Endodermal cell (in vitro differentiated cells): ENCODE data around the gene PAMR1. TPM values are rescaled to one million over a fixed set of nuclear protein-coding genes. Genes with fewer than 3 reads are reported as not detected.

Source experiments
- DNase-seq: peaks from one replicate; pipeline ENCODE4 v3.0.0-alpha.2; 2017
- H3K27ac ChIP-seq: 2 replicates; pipeline ENCODE4 v1.5.1; 2013; ENCODE audit warnings: mild to moderate bottlenecking, low read depth, low read length, moderate library complexity
- H3K27me3 ChIP-seq: 2 replicates; pipeline ENCODE4 v1.6.1; 2013; ENCODE audit warnings: mild to moderate bottlenecking, low read length, moderate library complexity; ENCODE audit not compliant: insufficient read depth, control insufficient read depth, poor library complexity, severe bottlenecking
- H3K36me3 ChIP-seq: 2 replicates; pipeline ENCODE4 v1.7.0; 2013; ENCODE audit warnings: mild to moderate bottlenecking, low read length, moderate library complexity; ENCODE audit not compliant: control insufficient read depth, insufficient read depth
- H3K4me1 ChIP-seq: one replicate; pipeline ENCODE4 v1.7.0; 2013; ENCODE audit warnings: low read length; ENCODE audit not compliant: control insufficient read depth, insufficient read depth
- H3K4me3 ChIP-seq: 2 replicates; pipeline ENCODE4 v1.5.1; 2013; ENCODE audit warnings: mild to moderate bottlenecking, low read length, moderate library complexity
- H3K9ac ChIP-seq: 2 replicates; pipeline ENCODE4 v1.6.1; 2013; ENCODE audit warnings: mild to moderate bottlenecking, low read length, moderate library complexity; ENCODE audit not compliant: poor library complexity, severe bottlenecking; ENCODE audit errors: extremely low read depth
- H3K9me3 ChIP-seq: 2 replicates; pipeline ENCODE4 v1.6.1; 2013; ENCODE audit warnings: mild to moderate bottlenecking, low read length, moderate library complexity; ENCODE audit not compliant: control insufficient read depth
- H3K27ac Mint-ChIP-seq: 2 replicates; pipeline ENCODE4 v1.8.0; 2020; ENCODE audit warnings: mixed read lengths
- H3K27me3 Mint-ChIP-seq: 2 replicates; pipeline ENCODE4 v1.8.0; 2021; ENCODE audit warnings: mild to moderate bottlenecking, mixed read lengths; ENCODE audit not compliant: insufficient read depth
- H3K36me3 Mint-ChIP-seq: 2 replicates; pipeline ENCODE4 v1.8.0; 2020; ENCODE audit warnings: low read depth, mixed read lengths
- H3K4me1 Mint-ChIP-seq: 2 replicates; pipeline ENCODE4 v1.8.0; 2020; ENCODE audit warnings: mixed read lengths
- H3K4me3 Mint-ChIP-seq: 2 replicates; pipeline ENCODE4 v1.8.0; 2020; ENCODE audit warnings: mild to moderate bottlenecking, moderate library complexity, mixed read lengths
- H3K9me3 Mint-ChIP-seq: 2 replicates; pipeline ENCODE4 v1.8.0; 2020; ENCODE audit warnings: mild to moderate bottlenecking, mixed read lengths
- WGBS, 2 experiments: methylation state at CpG; one replicate each; pipeline versions ENCODE4 v1.1.5 to v1.1.7; 2013; ENCODE audit warnings: missing lambda C conversion rate in 2 of 2, mixed read lengths in 1 of 2; ENCODE audit not compliant: insufficient coverage in 1 of 2, insufficient read length in 1 of 2; 5-methylcytosine and 5-hydroxymethylcytosine counted together
- total RNA-seq, 2 donors: library from RNA; stranded (reverse); fragmentation: NEBNext Ultra II Directional in 1 of 2; extraction: Animal tissue kit (Norgen Biotek cat#: 25700) in 1 of 2; gene quantifications; 2 replicates in 1 of 2; 3 replicates in 1 of 2; pipeline ENCODE4 v1.2.1, GENCODE V29; 2021
- TF ChIP-seq, protein P1 (sequence below): fragments of 200-600 bp; sonication (generic); conservative IDR thresholded peaks from 2 replicates; pipeline ENCODE4 v1.5.0; 2021; ENCODE audit warnings: antibody characterized with exemption, mild to moderate bottlenecking

PAMR1 gene
- total RNA-seq, 2 donors from 2014 or later, result 55.3 to 79.0 TPM

- no peaks in the 10 kb centered on the region for H3K36me3 Mint-ChIP-seq
- no peaks in the 10 kb centered on the region for H3K27me3 ChIP-seq
- peaks cover 25% of the 10 kb centered on the region for H3K4me1 ChIP-seq
- H3K27me3 Mint-ChIP-seq, result no peaks in the 10 kb centered on the region
- H3K9me3 ChIP-seq, result no peaks in the 10 kb centered on the region
- DNase-seq, result no peak
- WGBS, 2 experiments, result 87% methylated on average over 2 of the region's 3 CpGs; no CpG with 5 or more reads in 1 of the 2 experiments
- TF ChIP-seq, protein P1, sequence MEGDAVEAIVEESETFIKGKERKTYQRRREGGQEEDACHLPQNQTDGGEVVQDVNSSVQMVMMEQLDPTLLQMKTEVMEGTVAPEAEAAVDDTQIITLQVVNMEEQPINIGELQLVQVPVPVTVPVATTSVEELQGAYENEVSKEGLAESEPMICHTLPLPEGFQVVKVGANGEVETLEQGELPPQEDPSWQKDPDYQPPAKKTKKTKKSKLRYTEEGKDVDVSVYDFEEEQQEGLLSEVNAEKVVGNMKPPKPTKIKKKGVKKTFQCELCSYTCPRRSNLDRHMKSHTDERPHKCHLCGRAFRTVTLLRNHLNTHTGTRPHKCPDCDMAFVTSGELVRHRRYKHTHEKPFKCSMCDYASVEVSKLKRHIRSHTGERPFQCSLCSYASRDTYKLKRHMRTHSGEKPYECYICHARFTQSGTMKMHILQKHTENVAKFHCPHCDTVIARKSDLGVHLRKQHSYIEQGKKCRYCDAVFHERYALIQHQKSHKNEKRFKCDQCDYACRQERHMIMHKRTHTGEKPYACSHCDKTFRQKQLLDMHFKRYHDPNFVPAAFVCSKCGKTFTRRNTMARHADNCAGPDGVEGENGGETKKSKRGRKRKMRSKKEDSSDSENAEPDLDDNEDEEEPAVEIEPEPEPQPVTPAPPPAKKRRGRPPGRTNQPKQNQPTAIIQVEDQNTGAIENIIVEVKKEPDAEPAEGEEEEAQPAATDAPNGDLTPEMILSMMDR, result no peak
- peaks cover 37% of the 10 kb centered on the region for H3K4me1 Mint-ChIP-seq
- no peaks in the 10 kb centered on the region for H3K9me3 Mint-ChIP-seq
- no peak overlapping the region for H3K4me3 Mint-ChIP-seq
- H3K27ac Mint-ChIP-seq, result no peak overlapping the region
- H3K27ac ChIP-seq, result no peak overlapping the region
- no peak overlapping the region for H3K4me3 ChIP-seq
- no peak overlapping the region for H3K9ac ChIP-seq
- no peaks in the 10 kb centered on the region for H3K36me3 ChIP-seq
Measured at GRCh38 chr11:35553021-35553420, 27.6 kb upstream of the PAMR1 start.

DNA sequence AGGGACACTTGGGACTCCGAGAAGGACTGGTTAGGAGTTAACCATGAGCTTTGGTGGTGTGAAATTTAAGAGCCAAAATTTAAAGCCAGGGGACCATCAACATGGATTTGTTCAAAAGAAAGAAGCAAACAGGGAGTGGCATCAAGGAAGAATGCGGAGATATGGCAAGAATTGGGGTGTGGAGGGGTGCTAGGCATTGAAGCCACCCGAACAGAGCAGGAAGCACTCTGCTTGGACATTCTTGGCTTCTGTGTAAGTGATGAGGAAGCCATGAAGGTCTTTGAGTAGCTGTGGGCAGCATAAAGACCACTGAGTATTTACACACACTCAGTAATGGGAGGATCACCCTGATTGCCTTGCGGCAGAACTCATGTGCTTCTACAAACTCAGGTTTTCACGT lies 27.2 kb upstream of the PAMR1 start:
- H3K9ac ChIP-seq, result no peak overlapping the region
- no peak overlapping the region for H3K4me3 Mint-ChIP-seq
- peaks cover 37% of the 10 kb centered on the region for H3K4me1 Mint-ChIP-seq
- TF ChIP-seq, protein P1, result no peak
- H3K36me3 ChIP-seq, result no peaks in the 10 kb centered on the region
- WGBS, 2 experiments, result 95 to 100% methylated on average over 4 to 5 of the region's 5 CpGs
- DNase-seq, result no peak
- H3K9me3 Mint-ChIP-seq, result no peaks in the 10 kb centered on the region
- H3K27ac Mint-ChIP-seq, result no peak overlapping the region
- H3K4me3 ChIP-seq, result no peak overlapping the region
- H3K4me1 ChIP-seq, result peaks cover 25% of the 10 kb centered on the region
- H3K27me3 Mint-ChIP-seq, result no peaks in the 10 kb centered on the region
- no peak overlapping the region for H3K27ac ChIP-seq
- H3K27me3 ChIP-seq, result no peaks in the 10 kb centered on the region
- no peaks in the 10 kb centered on the region for H3K9me3 ChIP-seq
- H3K36me3 Mint-ChIP-seq, result no peaks in the 10 kb centered on the region

DNA sequence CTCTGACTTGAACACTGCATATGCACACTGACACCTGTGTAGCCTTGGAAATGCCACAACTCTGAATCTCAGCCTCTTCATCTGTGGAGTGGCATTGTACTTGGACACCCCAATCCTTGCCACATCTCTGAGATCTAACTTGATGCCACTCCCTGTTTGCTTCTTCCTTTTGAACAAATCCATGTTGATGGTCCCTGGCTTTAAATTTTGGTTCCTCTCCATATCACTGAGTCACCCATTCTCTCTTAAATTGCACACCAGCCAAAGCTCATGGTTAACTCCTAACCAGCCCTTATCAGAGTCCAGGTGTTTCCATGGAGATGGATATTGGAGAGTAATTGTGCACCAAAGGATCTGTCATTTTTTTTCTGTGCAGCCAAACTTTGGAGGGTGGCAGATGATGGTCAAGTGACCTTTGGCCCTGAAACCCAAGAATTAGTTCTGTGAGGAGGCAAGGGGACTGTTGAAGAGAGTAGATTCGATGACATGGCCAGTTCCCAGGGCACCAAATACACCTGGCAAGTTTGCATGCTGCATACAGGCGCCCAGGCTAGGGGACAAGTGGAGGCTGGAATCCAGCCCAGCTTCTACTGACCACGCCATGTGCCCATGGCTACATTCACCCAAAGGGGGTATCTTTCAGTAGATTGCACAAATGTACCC lies 25.1 kb upstream of the PAMR1 start:
- no peaks in the 10 kb centered on the region for H3K27me3 Mint-ChIP-seq
- H3K4me3 Mint-ChIP-seq, result no peak overlapping the region
- no peaks in the 10 kb centered on the region for H3K36me3 Mint-ChIP-seq
- no peak overlapping the region for H3K4me3 ChIP-seq
- no peak overlapping the region for H3K9ac ChIP-seq
- WGBS, 2 experiments, result 94 to 100% methylated on average over 2 to 3 of the region's 3 CpGs
- TF ChIP-seq, protein P1, result no peak
- no peaks in the 10 kb centered on the region for H3K9me3 Mint-ChIP-seq
- H3K4me1 ChIP-seq, result peaks cover 27% of the 10 kb centered on the region
- DNase-seq, result no peak
- H3K4me1 Mint-ChIP-seq, result peaks cover 54% of the 10 kb centered on the region
- no peaks in the 10 kb centered on the region for H3K9me3 ChIP-seq
- H3K27me3 ChIP-seq, result no peaks in the 10 kb centered on the region
- no peaks in the 10 kb centered on the region for H3K36me3 ChIP-seq
- no peak overlapping the region for H3K27ac ChIP-seq
- no peak overlapping the region for H3K27ac Mint-ChIP-seq
